Smooth muscle cell (in vitro differentiated cells): Measurements from ENCODE around the gene ST3GAL3. TPM values are rescaled to one million over a fixed set of nuclear protein-coding genes. Genes with fewer than 3 reads are reported as not detected.

Source experiments
- DNase-seq: peaks from one replicate; lab custom pipeline; 2025; ENCODE audit not compliant: unreplicated experiment; lab: John Stamatoyannopoulos, UW
- H2AFZ ChIP-seq: fragments of 200-600 bp; sonication (generic); 2 replicates; pipeline ENCODE4 v1.6.0; 2016; ENCODE audit warnings: antibody characterized with exemption, low read depth, mild to moderate bottlenecking
- H3F3A ChIP-seq: fragments of 200-600 bp; sonication (generic); 2 replicates; pipeline ENCODE4 v1.6.0; 2017; ENCODE audit warnings: antibody characterized with exemption, low read depth
- H3K27ac ChIP-seq: fragments of 200-600 bp; sonication (generic); 2 replicates; pipeline ENCODE4 v1.5.1; 2016; ENCODE audit warnings: low read depth, mild to moderate bottlenecking
- H3K27me3 ChIP-seq: fragments of 200-600 bp; sonication (generic); 2 replicates; pipeline ENCODE4 v1.6.1; 2016; ENCODE audit warnings: low read depth, mild to moderate bottlenecking
- H3K36me3 ChIP-seq: fragments of 200-600 bp; sonication (generic); 2 replicates; pipeline ENCODE4 v1.5.1; 2016; ENCODE audit warnings: low read depth
- H3K4me1 ChIP-seq: fragments of 200-600 bp; sonication (generic); 2 replicates; pipeline ENCODE4 v1.5.1; 2016; ENCODE audit warnings: low read depth
- H3K4me2 ChIP-seq: fragments of 200-600 bp; sonication (generic); 2 replicates; pipeline ENCODE4 v1.6.0; 2016; ENCODE audit warnings: mild to moderate bottlenecking
- H3K4me3 ChIP-seq: fragments of 200-600 bp; sonication (generic); 2 replicates; pipeline ENCODE4 v1.5.1; 2016; ENCODE audit warnings: mild to moderate bottlenecking
- H3K79me2 ChIP-seq: fragments of 200-600 bp; sonication (generic); 2 replicates; pipeline ENCODE4 v1.6.0; 2016; ENCODE audit warnings: low read depth, mild to moderate bottlenecking
- H3K9ac ChIP-seq: fragments of 200-600 bp; sonication (generic); 2 replicates; pipeline ENCODE4 v1.6.0; 2016; ENCODE audit warnings: low read depth
- H3K9me3 ChIP-seq: fragments of 200-600 bp; sonication (generic); replicated peaks from 2 replicates; pipeline ENCODE4 v1.5.1; 2016; ENCODE audit warnings: low read depth
- H4K20me1 ChIP-seq: fragments of 200-600 bp; sonication (generic); 2 replicates; pipeline ENCODE4 v1.6.0; 2016; ENCODE audit warnings: low read depth
- WGBS: methylation state at CpG from one replicate; pipeline ENCODE4 v1.1.7; 2016; ENCODE audit warnings: low lambda C conversion rate; 5-methylcytosine and 5-hydroxymethylcytosine counted together
- polyA plus RNA-seq: library from polyadenylated mRNA; unstranded; fragments of >200 nt; fragmentation: Nextera tagmentation; extraction: Ambion mirVana; gene quantifications from 2 replicates; pipeline ENCODE4 v1.2.1, GENCODE V29; 2016
- total RNA-seq: library from RNA; depleted of rRNA; stranded (reverse); fragments of >200 nt; gene quantifications from 2 replicates; pipeline ENCODE4 v1.2.3, GENCODE V29; 2014
- TF ChIP-seq, protein P1 (sequence below): fragments of 200-600 bp; sonication (generic); IDR thresholded peaks from 2 replicates; pipeline ENCODE4 v1.5.1; 2017; ENCODE audit warnings: borderline replicate concordance, mild to moderate bottlenecking, antibody characterized with exemption; ENCODE audit not compliant: insufficient read depth, poor library complexity, severe bottlenecking

ST3GAL3 gene
- total and polyA plus RNA-seq, 2 experiments from 2014 or later = 16.0 to 16.6 TPM

DNA sequence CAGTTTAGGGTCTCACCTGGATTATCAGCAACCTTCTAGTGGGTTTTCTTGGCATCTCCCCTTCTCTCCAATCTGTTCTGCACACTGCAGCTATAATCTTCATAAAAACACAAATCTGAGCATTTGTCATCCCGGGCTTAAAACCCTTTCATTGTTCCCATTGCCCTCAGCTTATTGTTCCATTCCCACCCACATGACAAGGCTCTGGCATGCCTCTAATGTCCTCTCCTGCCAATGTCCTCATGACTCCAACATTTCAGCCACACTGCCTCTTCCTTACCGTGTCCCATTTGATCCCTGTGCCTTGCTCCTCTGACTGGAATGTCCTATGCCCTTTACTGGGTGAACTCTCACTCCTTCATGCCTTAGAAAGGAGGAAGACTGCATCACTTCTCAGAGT, 255.0 kb downstream of the ST3GAL3 start:
- Histone ChIP-seq H3K27ac (no peak overlapping the region), H3F3A (no peaks in the 10 kb centered on the region), H3K4me2 (no peak overlapping the region), H3K9me3 (no peaks in the 10 kb centered on the region), H3K36me3 (no peaks in the 10 kb centered on the region), H4K20me1 (no peaks in the 10 kb centered on the region), H3K4me3 (no peak overlapping the region), H3K27me3 (no peaks in the 10 kb centered on the region), H3K79me2 (no peaks in the 10 kb centered on the region), H2AFZ (no peak overlapping the region), H3K4me1 (no peaks in the 10 kb centered on the region), H3K9ac (no peak overlapping the region)
- no peak for DNase-seq
- WGBS = 98% methylated on average over 2 of the region's 2 CpGs
- TF ChIP-seq, protein P1, sequence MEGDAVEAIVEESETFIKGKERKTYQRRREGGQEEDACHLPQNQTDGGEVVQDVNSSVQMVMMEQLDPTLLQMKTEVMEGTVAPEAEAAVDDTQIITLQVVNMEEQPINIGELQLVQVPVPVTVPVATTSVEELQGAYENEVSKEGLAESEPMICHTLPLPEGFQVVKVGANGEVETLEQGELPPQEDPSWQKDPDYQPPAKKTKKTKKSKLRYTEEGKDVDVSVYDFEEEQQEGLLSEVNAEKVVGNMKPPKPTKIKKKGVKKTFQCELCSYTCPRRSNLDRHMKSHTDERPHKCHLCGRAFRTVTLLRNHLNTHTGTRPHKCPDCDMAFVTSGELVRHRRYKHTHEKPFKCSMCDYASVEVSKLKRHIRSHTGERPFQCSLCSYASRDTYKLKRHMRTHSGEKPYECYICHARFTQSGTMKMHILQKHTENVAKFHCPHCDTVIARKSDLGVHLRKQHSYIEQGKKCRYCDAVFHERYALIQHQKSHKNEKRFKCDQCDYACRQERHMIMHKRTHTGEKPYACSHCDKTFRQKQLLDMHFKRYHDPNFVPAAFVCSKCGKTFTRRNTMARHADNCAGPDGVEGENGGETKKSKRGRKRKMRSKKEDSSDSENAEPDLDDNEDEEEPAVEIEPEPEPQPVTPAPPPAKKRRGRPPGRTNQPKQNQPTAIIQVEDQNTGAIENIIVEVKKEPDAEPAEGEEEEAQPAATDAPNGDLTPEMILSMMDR = no peak

DNA sequence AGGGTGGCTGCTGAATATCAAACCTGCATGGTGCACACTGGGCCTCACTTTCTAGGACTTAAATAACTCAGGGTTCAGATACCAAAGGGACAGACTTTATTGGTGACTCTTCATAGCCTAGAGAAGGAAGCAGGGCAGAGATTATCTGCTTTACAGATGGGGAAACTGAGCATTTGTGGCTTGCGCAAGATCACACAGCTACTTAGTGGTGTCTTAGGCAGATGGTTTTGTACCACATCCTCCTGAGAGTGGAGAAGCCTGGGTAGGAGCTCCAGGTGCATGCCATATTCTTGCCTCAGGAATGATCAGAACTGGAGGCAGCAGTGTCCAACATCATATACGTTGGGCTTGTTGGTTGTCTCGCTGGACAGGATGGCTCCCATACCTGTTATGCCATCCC, 255.7 kb downstream of the ST3GAL3 start:
- Histone ChIP-seq H3K4me3 (no peak overlapping the region), H3F3A (no peaks in the 10 kb centered on the region), H3K27ac (no peak overlapping the region), H3K9me3 (no peaks in the 10 kb centered on the region), H2AFZ (no peak overlapping the region), H3K4me1 (no peaks in the 10 kb centered on the region), H3K9ac (no peak overlapping the region), H3K4me2 (no peak overlapping the region), H3K27me3 (no peaks in the 10 kb centered on the region), H3K79me2 (no peaks in the 10 kb centered on the region), H4K20me1 (no peaks in the 10 kb centered on the region), H3K36me3 (no peaks in the 10 kb centered on the region)
- TF ChIP-seq, protein P1 = no peak
- DNase-seq = no peak
- 94% methylated on average over 3 of the region's 3 CpGs for WGBS

DNA sequence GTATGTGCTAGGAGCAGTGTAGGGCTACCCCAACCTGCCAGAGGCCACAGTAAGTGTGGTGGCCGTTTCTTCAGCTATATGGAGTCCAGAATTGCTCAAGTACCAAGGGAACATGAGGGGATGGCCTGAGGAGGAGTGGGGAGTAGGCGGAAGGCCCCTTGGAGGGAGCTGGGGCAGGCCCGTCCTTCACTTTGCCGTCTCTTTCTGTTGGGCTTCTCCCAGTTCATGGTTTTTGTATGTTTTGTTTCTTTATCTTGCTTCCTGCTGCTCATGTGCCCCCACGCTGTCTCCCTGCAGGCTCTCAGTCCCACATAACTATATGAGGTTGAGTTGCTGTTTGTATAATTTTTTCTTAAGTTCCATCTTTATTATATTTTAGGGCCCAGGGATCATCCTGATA, 256.6 kb downstream of the ST3GAL3 start:
- Histone ChIP-seq H3F3A (peaks cover 3% of the 10 kb centered on the region), H3K9me3 (no peaks in the 10 kb centered on the region), H3K27me3 (no peaks in the 10 kb centered on the region), H3K27ac (no peak overlapping the region), H3K9ac (no peak overlapping the region), H2AFZ (no peak overlapping the region), H3K36me3 (no peaks in the 10 kb centered on the region), H3K79me2 (no peaks in the 10 kb centered on the region), H3K4me2 (no peak overlapping the region), H3K4me3 (no peak overlapping the region), H4K20me1 (no peaks in the 10 kb centered on the region), H3K4me1 (no peaks in the 10 kb centered on the region)
- WGBS = 88% methylated on average over 5 of the region's 5 CpGs
- no peak for DNase-seq
- TF ChIP-seq, protein P1 = no peak

DNA sequence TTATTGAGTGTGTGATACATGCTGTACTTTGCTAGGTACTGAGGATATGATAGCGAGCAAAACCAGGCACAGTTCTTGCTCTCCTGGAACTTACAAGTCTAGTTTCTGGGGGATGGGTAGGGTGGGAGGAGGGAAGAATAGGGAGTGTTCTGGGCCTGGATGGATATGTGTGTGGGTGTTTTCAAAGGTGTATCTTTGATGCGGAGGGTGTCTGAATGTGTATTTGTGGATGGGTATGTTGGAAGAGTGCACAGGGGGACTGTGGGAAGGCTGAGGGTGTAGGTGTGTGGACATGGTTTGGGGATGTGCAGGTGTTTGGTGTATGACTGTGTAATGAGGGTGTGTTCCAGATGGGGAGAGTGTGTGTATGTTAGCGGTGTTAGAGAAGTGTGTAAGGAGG, 258.0 kb downstream of the ST3GAL3 start:
- no peak for DNase-seq

More for the DNA sequence above, 258.0 kb downstream of the ST3GAL3 start:
- H3K9me3 ChIP-seq = no peaks in the 10 kb centered on the region
- H3F3A ChIP-seq = peaks cover 3% of the 10 kb centered on the region
- no peak overlapping the region for H2AFZ ChIP-seq
- H3K27me3 ChIP-seq = no peaks in the 10 kb centered on the region
- no peak overlapping the region for H3K4me3 ChIP-seq
- no peaks in the 10 kb centered on the region for H3K36me3 ChIP-seq
- no peak overlapping the region for H3K4me2 ChIP-seq
- no peak overlapping the region for H3K9ac ChIP-seq
- WGBS = 100% methylated on average over 3 of the region's 3 CpGs
- no peaks in the 10 kb centered on the region for H4K20me1 ChIP-seq
- H3K27ac ChIP-seq = no peak overlapping the region
- TF ChIP-seq, protein P1 = no peak
- peaks cover 1% of the 10 kb centered on the region for H3K79me2 ChIP-seq
- H3K4me1 ChIP-seq = no peaks in the 10 kb centered on the region
